SKM-1 treated with dmso at 0.1 percent for 144 hours (cell line): Measurements from ENCODE around the gene YIPF4.
"Not testable (repeated sequence)": the region's sequence is repeated elsewhere in the genome, so short reads cannot be mapped to it uniquely, and the experiment has no call there.

ENCODE experiments used
- DNase-seq: peaks from one replicate; lab custom pipeline; 2025; ENCODE audit not compliant: unreplicated experiment; lab: John Stamatoyannopoulos, UW

The YIPF4 gene

GRCh38 chr2:32284321-32284720 lies 6.6 kb downstream of the YIPF4 start:
- no peak for DNase-seq

- peak; percentile 26 for DNase-seq
Measured at GRCh38 chr2:32289165-32289999, 11.7 kb downstream of the YIPF4 start.

GRCh38 chr2:32290000-32290339 lies 12.3 kb downstream of the YIPF4 start:
- no peak for DNase-seq

GRCh38 chr2:32291746-32292145 lies 14.0 kb downstream of the YIPF4 start:
- DNase-seq: no peak

GRCh38 chr2:32293493-32293892 lies 15.8 kb downstream of the YIPF4 start:
- DNase-seq: not testable (repeated sequence)

- DNase-seq: not testable (repeated sequence)
Measured at GRCh38 chr2:32293966-32294562, 16.4 kb downstream of the YIPF4 start.

GRCh38 chr2:32310577-32310976 lies 32.9 kb downstream of the YIPF4 start:
- no peak for DNase-seq

GRCh38 chr2:32314886-32315285 lies 37.2 kb downstream of the YIPF4 start:
- DNase-seq: no peak

GRCh38 chr2:32328679-32329078 lies 51.0 kb downstream of the YIPF4 start:
- DNase-seq: not testable (repeated sequence)

- DNase-seq: not testable (repeated sequence)
Measured at GRCh38 chr2:32329180-32329980, 51.7 kb downstream of the YIPF4 start.

GRCh38 chr2:32330136-32330535 lies 52.4 kb downstream of the YIPF4 start:
- no peak for DNase-seq

- DNase-seq: no peak
Measured at GRCh38 chr2:32342801-32343200, 65.1 kb downstream of the YIPF4 start.

GRCh38 chr2:32350797-32351196 lies 73.1 kb downstream of the YIPF4 start:
- DNase-seq: not testable (repeated sequence)

- DNase-seq: no peak
Measured at GRCh38 chr2:32355976-32356680, 78.4 kb downstream of the YIPF4 start.

GRCh38 chr2:32356681-32357317 lies 79.1 kb downstream of the YIPF4 start, which contains the start of gene BIRC6:
Gene BIRC6, plus strand, starts transcription at chr2:32357023. Its CDS starts 139 bp downstream, at chr2:32357162.
- DNase-seq: peak; percentile 96

- DNase-seq: no peak
Measured at GRCh38 chr2:32357318-32358110, 79.8 kb downstream of the YIPF4 start.

GRCh38 chr2:32358111-32358482 lies 80.4 kb downstream of the YIPF4 start:
- no peak for DNase-seq

GRCh38 chr2:32360416-32360815 lies 82.7 kb downstream of the YIPF4 start:
- DNase-seq: no peak

- DNase-seq: not testable (repeated sequence)
Measured at GRCh38 chr2:32362997-32363396, 85.3 kb downstream of the YIPF4 start.

GRCh38 chr2:32363597-32363996 lies 85.9 kb downstream of the YIPF4 start:
- DNase-seq: no peak
